ENCODE measurements around the gene PDF.

The PDF gene

GRCh38 chr16:69351309-69352027 lies 21.1 kb upstream of the PDF start, which contains the start of gene TMED6:
Gene TMED6, minus strand, starts transcription at chr16:69351786. Its CDS starts 33 bp downstream, at chr16:69351753.
- no peak within 1 kb of the TSS for H3K4me3 ChIP-seq (ENCODE audit: control insufficient read depth, low read depth, low read length)
- no peak for TF ChIP-seq CTCF (IDR thresholded peaks at IDR 0.05; ENCODE audit: control insufficient read depth, insufficient read depth, low read depth, low read length, missing control alignments)
- DNase-seq (ENCODE audit: low read depth) = no peak

GRCh38 chr16:69350536-69351133 lies 20.2 kb upstream of the PDF start:
- H3K4me3 ChIP-seq (ENCODE audit: control insufficient read depth, low read depth, low read length) = no peak overlapping the region
- no peak for TF ChIP-seq CTCF (IDR thresholded peaks at IDR 0.05; ENCODE audit: control insufficient read depth, insufficient read depth, low read depth, low read length, missing control alignments)
- no peak for DNase-seq (ENCODE audit: low read depth)

GRCh38 chr16:69349536-69349935 lies 19.1 kb upstream of the PDF start:
- no peak for TF ChIP-seq CTCF (IDR thresholded peaks at IDR 0.05; ENCODE audit: control insufficient read depth, insufficient read depth, low read depth, low read length, missing control alignments)
- no peak overlapping the region for H3K4me3 ChIP-seq (ENCODE audit: control insufficient read depth, low read depth, low read length)
- DNase-seq (ENCODE audit: low read depth) = no peak

- no peak overlapping the region for H3K4me3 ChIP-seq (ENCODE audit: control insufficient read depth, low read depth, low read length)
- no peak for DNase-seq (ENCODE audit: low read depth)
- no peak for TF ChIP-seq CTCF (IDR thresholded peaks at IDR 0.05; ENCODE audit: control insufficient read depth, insufficient read depth, low read depth, low read length, missing control alignments)
Observed at GRCh38 chr16:69348222-69348621, 17.8 kb upstream of the PDF start.

- no peak for DNase-seq (ENCODE audit: low read depth)
- no peak for TF ChIP-seq CTCF (IDR thresholded peaks at IDR 0.05; ENCODE audit: control insufficient read depth, insufficient read depth, low read depth, low read length, missing control alignments)
- no peak overlapping the region for H3K4me3 ChIP-seq (ENCODE audit: control insufficient read depth, low read depth, low read length)
Observed at GRCh38 chr16:69346683-69347082, 16.3 kb upstream of the PDF start.

GRCh38 chr16:69345923-69346322 lies 15.5 kb upstream of the PDF start:
- TF ChIP-seq CTCF (IDR thresholded peaks at IDR 0.05; ENCODE audit: control insufficient read depth, insufficient read depth, low read depth, low read length, missing control alignments) = no peak
- no peak for DNase-seq (ENCODE audit: low read depth)
- H3K4me3 ChIP-seq (ENCODE audit: control insufficient read depth, low read depth, low read length) = no peak overlapping the region
